Omental fat pad (tissue), 4 donors: ENCODE results near the gene WNT9A. TPM values are rescaled to one million over a fixed set of nuclear protein-coding genes. Genes with fewer than 3 reads are reported as not detected.

Experiments used
- ATAC-seq: fragments of 150-250 bp; one replicate; pipeline ENCODE4 v1.9.1; 2016; ENCODE audit warnings: mild to moderate bottlenecking, moderate library complexity; ENCODE audit not compliant: low FRiP score
- DNase-seq: peaks from one replicate; pipeline ENCODE4 v3.0.0-alpha.2; 2019; ENCODE audit warnings: low spot score
- CTCF ChIP-seq, 3 donors: fragments of 450-650 bp; IDR thresholded peaks; one replicate each; pipeline ENCODE4 v1.5.1; 2016 to 2017; ENCODE audit warnings: antibody characterized with exemption in 3 of 3, mild to moderate bottlenecking in 3 of 3, moderate library complexity in 2 of 3
- total RNA-seq, 4 donors: library from RNA; depleted of rRNA; stranded (reverse); fragments of >200 nt; gene quantifications; one replicate each; pipeline ENCODE4 v1.1.0, GENCODE V29; 2016

WNT9A gene
- total RNA-seq, 4 donors from 2014 or later, result 1.3 to 16.5 (median 5.8) TPM

GRCh38 chr1:227902641-227902990 lies 45.1 kb downstream of the WNT9A start:
- DNase-seq (no peak), ATAC-seq (no peak)

GRCh38 chr1:227901906-227902640 lies 45.7 kb downstream of the WNT9A start:
- DNase-seq (no peak), ATAC-seq (no peak)
- TF ChIP-seq CTCF (IDR thresholded peaks at IDR 0.05), result no peak

More at GRCh38 chr1:227902641-227902990, 45.1 kb downstream of the WNT9A start:
- TF ChIP-seq CTCF (IDR thresholded peaks at IDR 0.05), result no peak

- no peak for TF ChIP-seq CTCF (IDR thresholded peaks at IDR 0.05)
- no peak for ATAC-seq
- DNase-seq, result no peak
These were observed 46.4 kb downstream of the WNT9A start for GRCh38 chr1:227901239-227901905.

- no peak for TF ChIP-seq CTCF (IDR thresholded peaks at IDR 0.05)
- no peak for DNase-seq
These were observed 47.1 kb downstream of the WNT9A start for GRCh38 chr1:227900571-227901051.

GRCh38 chr1:227899820-227900449 lies 47.8 kb downstream of the WNT9A start:
- no peak for TF ChIP-seq CTCF (IDR thresholded peaks at IDR 0.05)
- DNase-seq, result no peak
- no peak for ATAC-seq

More at GRCh38 chr1:227900571-227901051, 47.1 kb downstream of the WNT9A start:
- no peak for ATAC-seq

- ATAC-seq (no peak), DNase-seq (peak; percentile 16)
- no peak for TF ChIP-seq CTCF (IDR thresholded peaks at IDR 0.05)
These were observed 48.5 kb downstream of the WNT9A start for GRCh38 chr1:227899141-227899819.
